T-helper 1 cell treated with Interleukin-12 subunit alpha and Interleukin-12 subunit beta and Interleukin-4 antibody, amounts not matched to agents 30 ng/mL and 1 ng/mL, for 36 hours (primary cell): ENCODE measurements around the gene NLRP9. TPM values are rescaled to one million over a fixed set of nuclear protein-coding genes. Genes with fewer than 3 reads are reported as not detected.

Experiments
- intact Hi-C: fragments of 100-400 bp; cut with micrococcal nuclease; formaldehyde crosslinking; loops from one replicate; pipeline ENCODE4 v1.15.1; 2024
- total RNA-seq: library from RNA; stranded (reverse); gene quantifications from 2 replicates; pipeline ENCODE4 v1.2.3, GENCODE V29; 2022

Gene NLRP9
- total RNA-seq, 1 donor from 2014 or later: not detected

DNA sequence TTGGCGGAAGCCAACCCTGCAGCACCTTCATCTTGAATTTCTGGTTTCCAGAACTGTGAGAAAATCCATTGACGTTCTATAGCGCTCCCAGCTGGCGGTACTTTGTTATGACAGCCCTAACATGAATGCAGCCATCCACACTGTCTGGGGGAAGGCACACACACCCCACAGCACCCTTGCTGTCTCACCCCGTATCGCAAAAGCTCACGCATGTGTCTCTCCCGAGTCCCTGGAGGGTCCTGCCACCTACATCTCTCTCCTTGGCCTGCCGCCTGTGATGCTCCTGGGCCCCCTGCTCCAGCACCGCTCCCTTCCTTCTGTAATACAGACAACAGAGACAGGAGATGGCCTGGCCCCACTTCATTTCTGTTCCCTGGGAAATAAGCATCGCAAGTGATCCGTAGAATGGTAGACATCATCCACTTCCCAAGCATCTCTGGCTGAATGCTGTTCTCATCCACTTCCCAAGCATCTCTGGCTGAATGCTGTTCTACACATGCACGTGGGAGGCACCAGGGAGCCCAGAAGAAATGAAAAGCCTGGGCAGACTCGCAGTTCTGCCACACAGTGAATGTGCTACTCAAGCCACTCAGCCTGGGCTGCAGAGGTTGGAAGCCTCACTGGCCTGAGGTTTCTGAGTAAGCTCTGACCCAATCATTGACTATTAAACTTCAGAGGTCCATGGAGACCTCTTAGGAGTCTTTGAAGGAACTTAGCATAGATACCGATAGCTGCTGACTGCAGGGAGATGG, 33.5 kb downstream of the NLRP9 start:
- intact Hi-C loops: loop anchor here (5.0 kb wide), 1 partner anchor 628 kb away; no protein-coding TSS in a partner anchor

DNA sequence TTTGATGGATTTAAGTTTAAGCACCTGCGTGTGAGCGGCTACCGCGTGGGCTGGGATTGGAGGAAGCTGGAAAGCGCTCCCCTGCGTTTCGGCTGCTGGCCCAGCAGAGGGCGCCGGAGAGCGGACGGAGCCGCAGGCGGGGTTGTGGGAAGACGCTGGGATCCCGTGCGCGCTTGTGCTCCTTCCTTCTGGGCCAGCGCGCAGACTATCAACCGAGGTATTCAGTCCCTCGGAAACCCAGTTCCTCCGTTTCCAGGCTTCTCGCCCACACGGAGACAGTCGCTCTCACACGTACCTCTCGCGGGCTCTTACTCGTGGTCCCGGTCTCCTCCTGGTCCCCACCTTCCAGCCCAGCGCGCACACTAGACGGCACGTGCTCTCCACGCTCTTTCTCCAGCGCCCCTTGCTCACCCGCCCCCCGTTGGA, 34.4 kb downstream of the NLRP9 start:
- intact Hi-C loops: loop anchor here (5.0 kb wide), 1 partner anchor 628 kb away; no protein-coding TSS in a partner anchor

DNA sequence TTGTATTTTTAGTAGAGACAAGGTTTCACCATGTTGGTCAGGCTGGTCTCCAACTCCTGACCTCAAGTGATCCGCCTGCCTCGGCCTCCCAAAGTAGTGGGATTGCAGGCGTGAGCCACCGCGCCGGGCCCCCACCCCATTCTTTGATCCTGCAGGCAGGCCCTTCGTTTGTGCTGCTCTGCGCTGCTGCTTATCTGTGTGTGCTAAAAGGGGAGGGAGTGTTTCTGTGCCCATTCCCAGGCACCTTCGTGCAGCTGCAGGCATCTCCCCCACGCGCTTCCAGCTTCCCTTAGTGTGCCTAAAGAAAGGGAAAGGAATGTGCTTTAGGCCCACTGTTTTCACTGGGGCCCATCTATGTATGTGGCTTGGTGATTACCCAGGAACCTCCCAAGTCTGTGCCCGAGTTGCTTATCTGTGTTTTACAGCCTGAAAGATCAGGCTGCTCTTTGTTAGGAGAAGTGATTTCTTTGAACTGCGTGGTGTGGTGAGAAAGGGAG, 36.0 kb downstream of the NLRP9 start:
- intact Hi-C loops: loop anchor here (5.0 kb wide), 1 partner anchor 630 kb away; no protein-coding TSS in a partner anchor

DNA sequence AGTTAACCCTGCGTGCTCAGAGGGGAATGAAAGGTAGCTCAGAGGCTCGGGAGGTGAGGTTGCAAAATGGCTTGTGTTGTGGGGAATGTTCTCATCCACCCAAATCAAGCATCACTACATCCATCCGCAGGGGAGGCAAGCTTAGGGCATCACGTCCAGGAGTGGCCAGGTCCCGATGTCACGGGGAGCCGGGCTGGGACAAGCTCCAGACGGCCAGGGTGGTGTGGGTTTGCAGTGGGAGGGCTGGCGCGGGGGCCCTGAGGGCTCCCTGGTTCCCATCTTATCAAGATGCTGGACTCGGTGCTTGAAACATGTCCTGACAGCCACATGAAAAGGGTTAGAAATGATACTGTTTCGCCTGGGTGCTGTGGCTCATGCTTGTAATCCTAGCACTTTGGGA, 37.4 kb downstream of the NLRP9 start:
- intact Hi-C loops: loop anchor here (5.0 kb wide), 1 partner anchor 631 kb away; no protein-coding TSS in a partner anchor

DNA sequence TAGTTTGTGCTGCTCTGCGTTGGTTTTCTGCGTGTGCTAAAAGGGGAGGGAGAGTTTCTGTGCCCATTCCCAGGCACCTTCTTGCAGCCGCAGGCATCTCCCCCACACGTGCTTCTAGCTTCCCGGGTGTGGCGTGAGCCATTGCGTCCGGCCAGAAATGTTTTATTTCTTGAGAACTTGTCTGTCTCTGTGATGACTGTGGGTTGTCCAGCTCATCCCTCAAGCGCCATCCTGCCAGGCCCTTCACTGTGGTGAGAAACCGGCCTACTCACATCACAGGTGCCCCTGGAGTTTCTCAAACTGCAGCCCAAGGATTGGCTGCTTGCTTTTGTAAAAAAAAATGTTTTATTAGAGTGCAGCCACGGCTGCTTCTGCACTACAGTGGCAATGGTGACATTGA, 39.0 kb downstream of the NLRP9 start:
- intact Hi-C loops: no loop called here

DNA sequence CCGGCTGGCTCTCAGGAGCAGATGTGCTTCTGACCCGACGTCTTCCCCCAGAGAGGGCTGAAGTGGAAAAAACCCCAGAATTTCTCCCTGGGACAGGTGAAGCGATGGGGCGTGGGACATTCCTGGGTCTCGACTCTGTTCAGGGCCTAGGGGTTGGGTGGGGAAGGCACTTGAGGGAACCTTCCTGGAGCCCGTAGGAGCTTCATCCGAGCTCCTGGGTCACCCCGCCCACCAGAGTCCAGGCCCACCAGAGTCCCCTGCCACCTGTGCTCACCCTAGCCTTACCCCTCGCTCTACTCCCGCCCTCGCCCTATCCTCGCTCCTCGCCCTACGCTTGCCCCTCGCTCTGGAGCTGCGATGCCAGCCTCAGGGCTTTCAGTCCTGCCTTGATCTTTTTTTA, 39.9 kb downstream of the NLRP9 start:
- intact Hi-C loops: no loop called here

DNA sequence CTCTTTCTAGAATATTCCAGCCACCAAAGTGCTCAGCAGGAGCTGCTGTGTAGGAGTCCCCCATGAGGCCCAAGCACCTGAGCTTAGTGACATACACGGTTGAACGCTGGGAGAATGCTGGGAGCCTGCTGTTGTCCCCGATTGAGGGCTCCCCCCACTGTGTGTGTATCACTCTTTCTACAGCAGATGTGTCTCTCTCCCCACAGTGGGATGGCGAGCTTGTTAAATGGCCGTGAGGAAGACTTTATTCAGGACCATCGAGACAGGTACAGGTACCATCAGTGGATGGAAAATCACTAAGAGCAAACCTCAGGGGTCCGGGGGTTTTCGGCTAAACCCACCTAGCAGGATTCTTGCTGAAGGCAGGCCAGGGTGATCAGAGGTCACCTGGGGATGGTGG, 40.5 kb downstream of the NLRP9 start:
- intact Hi-C loops: no loop called here

DNA sequence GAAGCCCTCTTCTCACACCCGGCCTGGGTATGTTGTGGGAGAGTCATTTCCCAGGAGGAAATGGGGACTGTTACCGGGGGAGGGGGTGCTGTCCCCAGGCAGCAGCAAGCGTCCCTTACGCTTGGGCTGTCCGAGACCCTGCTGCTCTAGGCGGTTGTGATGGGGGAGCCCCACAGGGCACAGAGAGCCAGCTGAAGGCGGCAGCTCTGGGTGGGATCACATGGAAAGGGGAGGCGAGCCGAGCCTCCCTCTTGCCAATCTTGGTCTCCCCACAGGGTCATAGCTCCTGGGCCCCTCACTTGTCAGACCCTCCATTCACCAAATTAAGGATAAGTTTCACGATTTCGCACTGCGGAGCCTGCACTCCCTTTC, 41.1 kb downstream of the NLRP9 start:
- intact Hi-C loops: no loop called here

DNA sequence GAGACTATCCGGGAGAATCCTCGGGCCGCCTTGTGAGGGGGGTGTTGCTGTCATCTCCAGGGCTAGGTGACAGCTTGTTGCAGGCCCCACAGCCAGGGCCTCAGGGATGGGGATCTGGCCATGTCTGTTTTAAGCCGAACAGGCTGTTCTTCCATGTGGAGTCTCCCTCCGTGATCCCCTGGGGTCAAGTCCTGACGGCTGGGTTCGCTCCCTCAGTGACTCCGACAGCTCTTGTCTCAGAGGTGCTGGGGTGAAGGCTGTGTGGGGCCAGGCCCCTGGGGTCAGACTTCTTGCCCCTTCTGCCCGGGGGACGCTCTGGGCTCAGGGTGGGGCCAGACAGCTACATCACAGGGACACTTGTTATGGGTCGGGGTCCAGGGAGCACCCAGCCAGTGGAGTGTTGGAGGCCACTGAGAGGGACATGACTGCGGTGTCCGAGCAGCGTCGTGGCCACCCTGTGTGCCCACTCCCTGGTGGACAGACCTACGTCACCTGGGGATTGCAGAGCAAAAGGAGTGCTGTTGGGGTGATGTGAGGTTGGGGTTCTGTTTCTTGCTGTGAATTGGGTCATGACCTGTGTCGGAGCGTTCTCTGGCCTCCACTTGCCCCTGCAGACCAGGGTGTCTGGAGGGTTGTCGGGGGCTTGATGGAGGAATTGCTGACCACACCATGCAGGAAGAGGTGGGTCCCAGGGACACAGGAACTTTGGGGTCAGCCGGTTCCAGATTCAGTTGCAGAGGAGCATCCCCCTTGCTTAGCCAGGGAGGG, 41.7 kb downstream of the NLRP9 start:
- intact Hi-C loops: no loop called here

DNA sequence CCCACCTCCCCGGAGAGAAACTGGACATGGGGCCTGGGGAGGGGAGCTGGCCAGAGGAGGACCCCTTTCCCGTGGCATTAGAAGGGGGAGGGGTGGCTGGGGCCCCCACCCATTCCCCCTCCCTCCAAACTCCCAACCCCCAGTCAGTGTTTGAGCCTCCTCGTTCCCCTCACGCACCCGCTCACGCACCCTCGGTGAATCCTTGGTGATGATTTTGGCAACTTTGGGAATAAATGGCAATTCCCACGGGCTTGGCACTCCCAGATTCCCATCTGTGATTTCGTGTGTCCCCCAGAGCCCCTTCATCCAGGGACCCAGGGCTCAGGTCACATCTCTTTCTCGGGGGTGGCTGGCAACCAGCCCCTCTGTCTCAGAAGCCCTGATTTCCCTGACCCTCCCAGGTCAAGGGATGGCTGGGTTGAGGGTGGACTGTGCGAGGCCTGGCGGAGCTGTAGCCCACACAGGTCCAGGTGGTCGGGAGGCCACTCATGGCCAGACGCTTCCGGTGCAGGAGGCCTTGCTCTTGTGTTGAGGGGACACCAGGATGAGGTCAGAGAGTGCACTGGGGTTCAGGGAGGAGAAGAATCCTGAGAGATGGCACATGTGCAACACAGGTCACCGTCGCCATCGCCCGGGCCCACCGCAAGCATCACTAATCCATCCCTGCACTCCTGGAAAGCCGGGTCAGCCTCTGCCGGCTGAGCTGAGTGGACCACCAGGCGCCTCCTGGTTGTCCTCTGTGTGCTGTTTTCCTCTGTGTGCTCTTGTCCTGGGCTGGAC, 42.5 kb downstream of the NLRP9 start:
- intact Hi-C loops: no loop called here

DNA sequence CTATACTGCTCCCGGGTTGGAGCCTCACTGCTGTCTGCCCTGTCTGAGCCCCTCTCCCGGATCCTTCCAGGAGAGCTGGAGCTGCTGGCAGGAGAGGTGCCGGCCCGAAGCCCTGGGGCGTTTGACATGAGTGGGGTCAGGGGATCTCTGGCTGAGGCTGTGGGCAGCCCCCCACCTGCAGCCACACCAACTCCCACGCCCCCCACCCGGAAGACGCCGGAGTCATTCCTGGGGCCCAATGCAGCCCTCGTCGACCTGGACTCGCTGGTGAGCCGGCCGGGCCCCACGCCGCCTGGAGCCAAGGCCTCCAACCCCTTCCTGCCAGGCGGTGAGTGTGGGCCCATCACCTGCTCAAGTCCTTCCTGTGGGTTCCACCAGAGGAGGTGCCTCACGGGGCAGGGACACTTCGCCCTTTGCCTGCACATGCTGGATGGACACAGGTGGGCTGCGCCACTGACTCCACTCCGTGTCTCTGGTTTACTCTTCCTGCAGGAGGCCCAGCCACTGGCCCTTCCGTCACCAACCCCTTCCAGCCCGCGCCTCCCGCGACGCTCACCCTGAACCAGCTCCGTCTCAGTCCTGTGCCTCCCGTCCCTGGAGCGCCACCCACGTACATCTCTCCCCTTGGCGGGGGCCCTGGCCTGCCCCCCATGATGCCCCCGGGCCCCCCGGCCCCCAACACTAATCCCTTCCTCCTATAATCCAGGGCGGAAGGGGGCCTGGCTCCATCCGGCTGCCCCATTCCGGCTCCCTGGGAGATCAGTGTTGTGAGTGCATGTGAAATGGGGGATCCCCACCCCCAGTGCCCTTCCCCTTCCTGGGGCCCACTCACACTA, 43.3 kb downstream of the NLRP9 start:
- intact Hi-C loops: no loop called here

DNA sequence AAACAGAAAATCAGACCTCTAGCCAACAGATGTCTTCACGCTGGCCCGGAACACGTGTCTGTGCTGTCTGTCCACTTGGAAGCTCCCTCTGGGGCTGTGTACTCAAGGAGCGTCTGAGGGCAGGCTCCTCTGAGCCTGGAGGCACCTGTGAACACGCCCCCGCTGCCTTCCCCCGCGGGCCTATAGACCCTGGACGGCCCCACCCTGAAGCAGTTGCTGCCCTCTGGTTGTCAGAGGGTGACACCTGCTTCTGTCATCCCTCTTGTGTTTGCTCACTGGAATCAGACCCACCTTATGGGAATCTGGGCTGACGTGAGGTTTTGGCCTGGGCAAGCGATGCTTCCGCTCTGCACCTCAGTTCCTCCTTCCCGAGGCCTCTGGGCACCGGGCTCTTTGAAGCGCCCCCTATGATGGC, 44.0 kb downstream of the NLRP9 start:
- intact Hi-C loops: no loop called here

DNA sequence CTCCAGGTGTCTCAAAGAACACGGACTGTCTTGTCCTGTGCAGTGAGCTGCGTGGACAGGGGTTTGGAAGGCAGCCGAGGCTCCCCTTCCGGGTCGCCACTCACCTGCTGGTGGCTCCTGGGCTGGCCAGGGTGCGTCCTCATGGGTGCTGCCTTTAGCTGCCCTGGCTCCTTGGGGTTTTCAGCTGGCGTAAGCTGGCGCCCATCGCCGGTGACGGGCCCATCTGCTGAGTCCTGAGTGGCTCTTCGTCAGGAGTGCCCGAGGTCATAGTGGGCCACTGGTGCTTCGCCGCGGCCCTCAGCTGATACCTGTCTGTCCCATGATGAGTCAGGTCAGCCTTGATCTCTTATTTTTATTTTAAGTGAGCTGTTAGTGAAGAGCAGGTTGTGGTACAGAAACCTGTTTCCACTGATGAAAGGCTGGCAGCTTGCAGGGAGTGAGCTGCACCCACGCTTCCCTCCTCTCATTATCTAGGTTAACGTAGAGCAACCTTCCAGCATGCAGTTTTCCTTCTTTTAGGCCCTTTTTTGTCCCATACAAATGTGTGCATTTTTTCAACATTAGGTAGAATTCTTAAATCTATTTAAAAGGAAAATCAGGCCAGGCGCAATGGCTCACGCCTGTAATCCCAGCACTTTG, 44.7 kb downstream of the NLRP9 start:
- intact Hi-C loops: no loop called here

DNA sequence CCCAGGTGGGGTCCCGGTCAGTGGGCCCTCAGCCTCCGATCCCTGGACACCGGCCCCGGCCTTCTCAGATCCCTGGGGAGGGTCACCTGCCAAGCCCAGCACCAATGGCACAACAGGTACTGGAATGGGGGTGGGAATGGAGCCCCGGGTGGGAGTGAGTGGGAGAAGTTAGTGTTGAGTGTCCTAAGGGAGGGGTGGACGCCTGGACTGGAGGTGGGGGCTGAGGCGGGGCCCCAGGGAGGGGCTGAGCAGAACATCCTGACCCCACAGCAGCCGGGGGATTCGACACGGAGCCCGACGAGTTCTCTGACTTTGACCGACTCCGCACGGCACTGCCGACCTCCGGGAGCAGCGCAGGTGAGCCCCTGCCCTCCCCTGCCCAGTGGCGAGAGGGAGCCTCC, 45.5 kb downstream of the NLRP9 start:
- intact Hi-C loops: no loop called here

DNA sequence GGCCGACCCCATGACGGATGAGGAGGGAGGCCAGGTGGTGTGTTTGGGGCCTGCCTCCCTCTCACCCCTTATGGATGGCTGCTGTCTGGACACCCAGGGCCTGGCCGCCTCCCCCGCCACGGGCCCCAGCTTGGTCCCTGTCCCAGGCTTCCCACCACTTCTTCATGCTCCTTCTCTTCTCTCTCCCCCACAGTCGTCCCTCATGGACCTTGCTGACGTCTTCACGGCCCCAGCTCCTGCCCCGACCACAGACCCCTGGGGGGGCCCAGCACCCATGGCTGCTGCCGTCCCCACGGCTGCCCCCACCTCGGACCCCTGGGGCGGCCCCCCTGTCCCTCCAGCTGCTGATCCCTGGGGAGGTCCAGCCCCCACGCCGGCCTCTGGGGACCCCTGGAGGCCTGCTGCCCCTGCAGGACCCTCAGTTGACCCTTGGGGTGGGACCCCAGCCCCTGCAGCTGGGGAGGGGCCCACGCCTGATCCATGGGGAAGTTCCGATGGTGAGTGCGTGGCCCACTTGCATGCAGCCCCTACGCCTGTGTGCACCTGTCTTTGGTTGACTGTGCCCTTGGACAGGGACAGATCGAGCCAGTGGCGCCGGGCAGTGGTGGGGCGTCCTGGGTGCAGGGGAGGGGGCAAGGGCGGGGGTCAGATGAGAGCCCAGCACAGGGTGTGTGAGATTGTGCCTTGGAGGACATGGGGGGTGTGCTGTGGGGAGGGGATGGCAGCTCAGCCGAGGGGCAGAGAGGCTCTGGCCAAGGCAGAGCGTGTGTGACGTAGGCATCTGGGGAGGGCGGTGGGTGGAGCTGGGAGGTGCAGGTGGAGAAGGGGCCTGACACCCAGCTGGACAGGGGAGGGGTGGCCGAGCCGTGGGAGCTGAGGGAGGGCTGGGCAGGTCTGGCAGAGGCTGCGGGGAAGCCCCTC, 46.4 kb downstream of the NLRP9 start:
- intact Hi-C loops: no loop called here

DNA sequence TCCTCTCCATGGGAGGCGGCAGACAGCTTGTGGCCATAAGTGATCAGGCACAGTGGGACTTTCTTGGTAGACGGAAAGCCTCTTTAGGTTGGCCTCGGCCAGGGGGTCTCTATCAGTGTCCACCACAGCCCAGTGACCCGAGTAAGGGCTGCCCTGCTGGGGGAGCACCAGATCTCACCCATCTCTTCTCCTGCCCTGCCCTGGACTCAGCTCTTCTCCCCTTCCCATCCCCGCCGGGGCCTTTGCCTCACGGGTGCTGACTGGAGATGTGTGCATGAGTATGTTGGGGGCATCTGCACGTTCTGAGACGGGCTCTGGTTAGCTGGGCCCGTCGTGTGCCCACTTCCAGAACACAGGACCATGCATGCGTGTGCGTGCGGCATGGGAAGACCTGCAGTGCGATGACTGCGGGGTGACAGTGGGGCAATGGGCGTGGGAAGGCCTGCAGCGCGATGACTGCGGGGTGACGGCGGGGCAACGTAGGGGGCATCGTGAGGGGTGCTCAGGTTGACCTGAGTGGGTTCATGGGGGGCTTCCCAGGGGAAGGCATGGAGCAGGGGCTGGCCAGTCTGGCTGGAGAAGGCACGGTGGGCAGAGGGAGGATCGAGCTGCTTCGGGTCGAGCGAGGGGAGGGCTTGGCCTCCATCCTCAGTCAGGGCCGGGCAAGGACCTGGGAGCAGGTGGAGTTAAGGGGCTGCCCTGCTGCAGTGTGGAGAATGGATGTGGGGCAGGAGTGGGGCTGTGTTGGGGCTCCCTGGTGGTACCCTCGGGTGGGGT, 47.2 kb downstream of the NLRP9 start:
- intact Hi-C loops: no loop called here

DNA sequence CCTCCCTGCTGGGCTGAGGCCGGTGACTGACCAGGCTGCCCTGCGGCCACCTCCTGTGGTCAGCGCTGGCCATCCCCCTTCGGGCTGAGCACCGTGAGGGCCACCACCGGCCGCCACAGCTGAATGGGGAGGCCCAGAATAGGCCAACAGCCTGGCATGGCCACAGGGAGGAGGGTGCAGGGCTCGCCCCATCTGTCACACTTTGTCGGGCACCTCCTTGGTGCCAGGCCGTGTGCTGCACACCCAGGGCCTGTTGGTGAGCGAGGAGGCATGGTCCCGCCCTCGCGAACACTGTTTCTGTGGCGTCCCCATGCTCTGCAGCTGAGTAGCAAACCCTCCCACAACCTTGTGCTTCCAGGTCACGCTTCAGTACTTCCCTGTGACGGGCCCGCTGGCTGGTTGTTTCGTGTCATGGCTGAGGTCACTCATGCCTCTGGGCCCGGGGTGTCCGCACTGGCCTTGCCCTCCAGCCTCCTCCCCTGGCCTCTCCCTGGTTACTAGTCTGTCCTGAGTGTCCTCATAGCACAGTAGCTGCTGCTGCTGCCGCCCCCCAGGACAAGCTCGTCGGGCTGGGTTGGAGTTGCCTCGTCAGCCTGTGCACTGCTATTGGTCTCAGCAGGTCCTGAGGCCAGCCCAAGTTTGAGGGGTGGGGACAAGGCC, 48.0 kb downstream of the NLRP9 start:
- intact Hi-C loops: no loop called here
